WI38 (cell line): ENCODE measurements around the gene IL15RA.
"Not testable (repeated sequence)": the region's sequence is repeated elsewhere in the genome, so short reads cannot be mapped to it uniquely, and the experiment has no call there.

ENCODE experiments used
- H3K4me3 ChIP-seq: 2 replicates; pipeline ENCODE4 v1.5.1; 2011; ENCODE audit warnings: low read depth, mild to moderate bottlenecking, control low read depth, low read length
- TF ChIP-seq, protein P1 (sequence below): IDR thresholded peaks from 2 replicates; pipeline ENCODE4 v1.5.1; 2012; ENCODE audit warnings: low read depth, mild to moderate bottlenecking, control low read depth, low read length

The IL15RA gene

DNA sequence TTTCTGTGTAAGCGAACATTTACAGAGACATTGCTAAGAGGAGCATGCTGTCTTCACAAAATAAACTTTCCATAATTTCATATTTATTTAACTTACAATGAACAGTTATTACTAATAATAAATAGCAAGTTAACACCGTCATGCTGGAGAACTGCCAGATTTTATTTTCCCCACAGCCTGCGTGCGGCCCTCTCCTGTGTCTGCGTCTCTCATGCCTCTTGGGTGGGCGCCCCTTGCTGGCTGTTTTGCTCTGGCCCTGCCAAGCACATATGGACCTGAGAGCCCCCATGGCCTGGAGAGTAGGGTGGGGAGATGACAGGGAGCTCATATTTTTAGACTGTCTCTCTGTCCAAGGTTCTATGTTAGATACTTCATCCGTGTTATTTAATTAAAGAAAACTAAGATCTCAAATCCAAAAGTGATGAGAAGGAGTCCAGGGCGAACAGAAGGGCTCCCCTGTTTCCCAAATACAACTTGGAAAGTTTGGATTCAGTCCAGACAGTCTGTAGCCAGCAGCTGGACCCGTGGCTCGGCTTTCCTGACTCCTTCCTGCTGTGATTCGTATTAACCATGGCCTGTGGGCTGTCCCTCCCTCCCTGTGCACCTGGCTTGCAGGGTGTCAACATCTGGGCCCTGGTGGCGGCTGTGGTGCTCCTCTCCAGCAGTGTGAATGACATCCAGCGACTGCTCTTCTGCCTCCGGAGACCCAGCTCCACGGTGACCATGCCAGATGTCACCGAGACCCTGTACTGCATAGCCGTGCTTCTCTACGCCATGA lies 66.8 kb downstream of the IL15RA start:
- TF ChIP-seq, protein P1, sequence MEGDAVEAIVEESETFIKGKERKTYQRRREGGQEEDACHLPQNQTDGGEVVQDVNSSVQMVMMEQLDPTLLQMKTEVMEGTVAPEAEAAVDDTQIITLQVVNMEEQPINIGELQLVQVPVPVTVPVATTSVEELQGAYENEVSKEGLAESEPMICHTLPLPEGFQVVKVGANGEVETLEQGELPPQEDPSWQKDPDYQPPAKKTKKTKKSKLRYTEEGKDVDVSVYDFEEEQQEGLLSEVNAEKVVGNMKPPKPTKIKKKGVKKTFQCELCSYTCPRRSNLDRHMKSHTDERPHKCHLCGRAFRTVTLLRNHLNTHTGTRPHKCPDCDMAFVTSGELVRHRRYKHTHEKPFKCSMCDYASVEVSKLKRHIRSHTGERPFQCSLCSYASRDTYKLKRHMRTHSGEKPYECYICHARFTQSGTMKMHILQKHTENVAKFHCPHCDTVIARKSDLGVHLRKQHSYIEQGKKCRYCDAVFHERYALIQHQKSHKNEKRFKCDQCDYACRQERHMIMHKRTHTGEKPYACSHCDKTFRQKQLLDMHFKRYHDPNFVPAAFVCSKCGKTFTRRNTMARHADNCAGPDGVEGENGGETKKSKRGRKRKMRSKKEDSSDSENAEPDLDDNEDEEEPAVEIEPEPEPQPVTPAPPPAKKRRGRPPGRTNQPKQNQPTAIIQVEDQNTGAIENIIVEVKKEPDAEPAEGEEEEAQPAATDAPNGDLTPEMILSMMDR: no peak
- H3K4me3 ChIP-seq: no peak overlapping the region

DNA sequence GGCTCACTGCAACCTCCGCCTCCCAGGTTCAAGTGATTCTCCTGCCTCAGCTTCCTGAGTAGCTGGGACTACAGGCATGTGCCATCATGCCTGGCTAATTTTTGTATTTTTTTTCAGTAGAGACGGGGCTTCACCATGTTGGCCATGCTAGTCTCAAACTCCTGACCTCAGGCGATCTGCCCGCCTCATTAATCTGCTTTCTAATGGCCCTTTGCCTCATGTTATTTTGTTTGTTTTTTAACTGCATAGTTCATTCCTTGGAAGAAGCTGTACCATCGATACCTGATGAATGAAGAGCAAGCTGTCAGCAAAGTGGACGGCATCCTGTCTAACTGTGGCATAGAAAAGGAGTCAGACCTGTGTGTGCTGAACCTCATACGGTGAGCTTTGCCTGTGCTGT lies 68.7 kb downstream of the IL15RA start:
- H3K4me3 ChIP-seq: not testable (repeated sequence)

DNA sequence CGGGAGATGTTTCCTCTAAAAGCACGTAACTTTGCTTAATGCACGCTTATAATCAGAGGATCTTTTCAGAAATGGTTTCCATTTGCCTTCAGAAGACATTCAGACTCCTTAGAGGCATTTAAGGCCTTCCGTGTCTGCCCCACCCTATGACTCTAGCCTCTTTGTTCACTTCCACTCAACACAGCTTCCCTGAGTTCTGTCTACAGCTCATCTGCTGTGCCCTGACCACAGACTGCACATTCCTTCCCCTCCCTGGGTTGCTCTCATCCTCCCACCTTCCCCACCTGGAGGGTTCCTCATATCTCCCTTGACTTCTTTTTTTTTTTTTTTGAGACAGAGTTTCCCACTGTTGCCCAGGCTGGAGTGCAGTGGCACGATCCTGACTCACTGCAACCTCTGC lies 70.7 kb downstream of the IL15RA start:
- no peak overlapping the region for H3K4me3 ChIP-seq
- TF ChIP-seq, protein P1: no peak

DNA sequence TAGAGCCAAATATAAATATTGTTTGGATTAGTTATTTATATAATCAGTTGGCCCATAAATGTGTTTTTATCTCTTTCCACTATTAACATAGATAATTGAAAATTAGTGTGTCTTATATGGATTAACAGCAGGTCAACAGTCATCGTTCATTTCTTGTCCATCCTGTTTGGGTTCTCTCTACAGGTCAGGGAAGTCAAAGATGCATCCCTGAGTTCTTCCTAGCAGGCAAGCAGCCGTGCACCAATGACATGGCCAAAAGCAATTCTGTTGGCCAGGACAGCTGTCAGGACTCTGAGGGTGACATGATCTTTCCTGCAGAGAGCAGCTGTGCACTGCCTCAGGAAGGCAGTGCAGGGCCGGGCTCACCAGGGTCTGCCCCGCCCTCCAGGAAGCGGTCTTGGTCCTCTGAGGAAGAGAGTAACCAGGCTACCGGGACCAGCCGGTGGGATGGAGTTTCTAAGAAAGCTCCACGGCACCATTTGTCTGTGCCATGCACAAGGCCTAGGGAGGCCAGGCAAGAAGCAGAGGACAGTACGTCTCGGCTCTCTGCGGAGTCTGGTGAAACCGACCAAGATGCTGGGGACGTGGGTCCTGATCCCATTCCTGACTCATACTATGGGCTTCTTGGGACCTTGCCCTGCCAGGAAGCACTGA lies 71.4 kb downstream of the IL15RA start:
- TF ChIP-seq, protein P1: no peak
- H3K4me3 ChIP-seq: no peak overlapping the region

DNA sequence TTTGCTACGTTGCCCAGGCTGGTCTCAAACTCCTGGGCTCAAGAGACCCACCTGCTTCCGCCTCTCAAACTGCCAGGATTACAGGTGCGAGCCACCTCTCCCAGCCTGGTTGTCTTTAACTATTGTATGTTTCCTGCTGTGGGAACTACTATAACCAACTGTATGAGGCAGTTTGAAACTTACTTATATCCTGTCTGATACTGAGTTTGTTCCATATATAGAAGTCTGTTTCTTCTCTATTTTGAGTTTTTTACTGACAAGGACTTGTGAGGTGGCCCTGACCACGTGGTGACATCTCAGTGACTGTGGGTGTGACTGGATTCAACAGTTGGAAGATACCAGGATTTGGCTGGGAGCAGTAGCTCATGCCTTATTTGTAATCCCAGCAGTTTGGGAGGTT lies 73.1 kb downstream of the IL15RA start:
- no peak overlapping the region for H3K4me3 ChIP-seq
- TF ChIP-seq, protein P1: no peak

DNA sequence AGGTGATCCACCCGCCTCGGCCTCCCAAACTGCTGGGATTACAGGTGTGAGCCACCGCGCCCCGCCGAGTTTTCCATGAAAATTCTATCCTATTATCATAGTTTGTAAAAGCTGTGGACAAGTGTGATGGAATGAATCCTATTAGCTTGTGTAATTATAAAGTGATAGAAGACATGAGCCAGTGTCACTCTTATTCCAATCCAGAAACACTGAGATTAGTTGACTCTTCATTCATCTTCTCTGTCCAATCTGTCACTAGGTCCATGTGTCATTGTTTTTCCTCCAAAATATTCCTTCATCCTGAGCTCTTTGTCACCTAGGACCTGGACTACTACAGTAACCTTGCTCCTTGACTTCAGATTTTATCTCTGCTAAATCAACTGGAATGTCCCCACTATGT lies 73.8 kb downstream of the IL15RA start:
- TF ChIP-seq, protein P1: no peak
- H3K4me3 ChIP-seq: no peak overlapping the region

DNA sequence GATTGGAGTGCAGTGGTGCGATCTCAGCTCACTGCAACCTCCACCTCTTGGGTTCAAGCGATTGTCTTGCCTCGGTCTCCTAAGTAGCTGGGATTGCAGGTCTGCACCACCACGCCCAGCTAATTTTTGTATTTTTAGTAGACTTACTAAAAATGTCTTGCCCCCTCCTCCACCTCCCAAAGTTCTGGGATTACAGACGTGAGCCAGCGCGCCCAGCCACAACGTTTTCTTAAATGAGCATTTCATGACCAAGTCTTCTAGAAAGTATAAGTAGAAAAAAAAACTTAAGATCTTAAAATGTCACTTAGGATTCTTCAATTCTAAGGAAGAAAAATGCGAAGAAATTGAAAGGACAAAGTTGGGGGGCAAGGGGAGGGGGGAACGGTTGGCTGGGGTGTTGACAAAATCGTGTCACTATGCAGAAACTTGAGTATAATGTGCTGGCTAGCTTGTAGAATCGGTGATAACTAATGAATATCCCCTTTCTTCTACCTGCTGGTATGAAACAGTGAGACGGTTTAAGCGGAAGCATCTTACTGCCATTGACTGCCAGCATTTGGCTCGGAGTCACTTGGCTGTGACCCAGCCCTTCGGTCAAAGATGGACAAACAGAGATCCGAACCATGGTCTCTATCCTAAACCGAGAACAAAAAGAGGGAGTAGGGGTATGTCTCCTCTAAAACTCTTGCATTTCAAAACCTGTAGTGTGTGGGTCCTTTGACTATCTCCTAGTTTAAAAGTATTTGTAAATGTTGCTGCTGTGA lies 74.7 kb downstream of the IL15RA start:
- TF ChIP-seq, protein P1: no peak
- H3K4me3 ChIP-seq: no peak overlapping the region
